Mesendoderm (in vitro differentiated cells): ENCODE results near the gene CCDC182.
A peak's percentile ranks its signal among the peaks of the same experiment; 100 is the strongest.

Experiments used
- DNase-seq: peaks from one replicate; pipeline ENCODE4 v3.0.0; 2013
- H2AK5ac ChIP-seq: 2 replicates; pipeline ENCODE4 v1.6.1; 2013; ENCODE audit warnings: low read length, inconsistent platforms
- H2BK120ac ChIP-seq: 2 replicates; pipeline ENCODE4 v1.6.1; 2013; ENCODE audit warnings: low read depth, mild to moderate bottlenecking, low read length, moderate library complexity, mixed read lengths
- H2BK15ac ChIP-seq: replicated peaks from 2 replicates; pipeline ENCODE4 v1.6.1; 2013; ENCODE audit warnings: low read depth, mild to moderate bottlenecking, moderate library complexity
- H2BK5ac ChIP-seq: 2 replicates; pipeline ENCODE4 v1.6.1; 2013; ENCODE audit warnings: low read length, inconsistent platforms
- H3K18ac ChIP-seq: 2 replicates; pipeline ENCODE4 v1.6.1; 2013; ENCODE audit warnings: mild to moderate bottlenecking, low read length, mixed read lengths
- H3K23ac ChIP-seq: one replicate; pipeline ENCODE4 v1.6.1; 2013; ENCODE audit warnings: low read length
- H3K27ac ChIP-seq: 2 replicates; pipeline ENCODE4 v1.5.1; 2013; ENCODE audit warnings: low read depth, mild to moderate bottlenecking, inconsistent platforms, low read length, moderate library complexity
- H3K27me3 ChIP-seq: 2 replicates; pipeline ENCODE4 v1.6.1; 2013; ENCODE audit warnings: low read length, control low read depth, mild to moderate bottlenecking, inconsistent platforms; ENCODE audit not compliant: insufficient read depth, poor library complexity
- H3K36me3 ChIP-seq: 2 replicates; pipeline ENCODE4 v1.6.1; 2013; ENCODE audit warnings: low read length, inconsistent platforms; ENCODE audit not compliant: control insufficient read depth, insufficient read depth
- H3K4ac ChIP-seq: one replicate; pipeline ENCODE4 v1.6.1; 2013; ENCODE audit warnings: low read depth, mild to moderate bottlenecking, low read length, moderate library complexity
- H3K4me1 ChIP-seq: 2 replicates; pipeline ENCODE4 v1.6.1; 2013; ENCODE audit warnings: low read depth, low read length, inconsistent platforms; ENCODE audit not compliant: control insufficient read depth
- H3K4me2 ChIP-seq: 2 replicates; pipeline ENCODE4 v1.6.1; 2013; ENCODE audit warnings: low read length
- H3K4me3 ChIP-seq: 2 replicates; pipeline ENCODE4 v1.5.1; 2013; ENCODE audit warnings: mild to moderate bottlenecking, low read length
- H3K56ac ChIP-seq: one replicate; pipeline ENCODE4 v1.6.1; 2013; ENCODE audit warnings: low read length
- H3K79me1 ChIP-seq: 2 replicates; pipeline ENCODE4 v1.6.1; 2013; ENCODE audit warnings: low read length, inconsistent platforms
- H3K79me2 ChIP-seq: 2 replicates; pipeline ENCODE4 v1.6.1; 2013; ENCODE audit warnings: mild to moderate bottlenecking, low read length; ENCODE audit not compliant: control insufficient read depth, insufficient read depth
- H3K9ac ChIP-seq: 2 replicates; pipeline ENCODE4 v1.6.1; 2013; ENCODE audit warnings: low read length, inconsistent platforms
- H4K5ac ChIP-seq: one replicate; pipeline ENCODE4 v1.6.1; 2013; ENCODE audit warnings: low read length
- H4K8ac ChIP-seq: one replicate; pipeline ENCODE4 v1.6.1; 2013; ENCODE audit warnings: low read depth, mild to moderate bottlenecking, control low read depth, low read length, moderate library complexity
- WGBS: extraction: QIAGEN DNeasy Blood & Tissue Kit; methylation state at CpG from one replicate; pipeline ENCODE4 v1.1.7; 2013; ENCODE audit warnings: low lambda C conversion rate, missing lambda C conversion rate; ENCODE audit not compliant: insufficient coverage; ENCODE audit errors: extremely low coverage; 5-methylcytosine and 5-hydroxymethylcytosine counted together

CCDC182 gene

GRCh38 chr17:57756951-57757350 lies 11.9 kb upstream of the CCDC182 start:
- no peak overlapping the region for H2BK15ac ChIP-seq
- H3K9ac ChIP-seq = no peak overlapping the region
- H3K36me3 ChIP-seq = no peaks in the 10 kb centered on the region
- no peak overlapping the region for H2AK5ac ChIP-seq
- DNase-seq = peak; percentile 84
- H3K4me1 ChIP-seq = peaks cover 14% of the 10 kb centered on the region
- no peak overlapping the region for H3K4me3 ChIP-seq
- H3K23ac ChIP-seq = no peak overlapping the region
- H3K79me2 ChIP-seq = no peaks in the 10 kb centered on the region
- H3K27me3 ChIP-seq = no peaks in the 10 kb centered on the region
- no peak overlapping the region for H3K27ac ChIP-seq
- no peak overlapping the region for H3K4ac ChIP-seq
- H3K4me2 ChIP-seq = no peak overlapping the region
- H3K79me1 ChIP-seq = no peaks in the 10 kb centered on the region
- no CpG with 5 or more reads among the region's 7 CpGs for WGBS
- H2BK120ac ChIP-seq = no peak overlapping the region
- no peak overlapping the region for H4K8ac ChIP-seq
- H4K5ac ChIP-seq = no peak overlapping the region
- no peak overlapping the region for H3K56ac ChIP-seq
- H3K18ac ChIP-seq = no peak overlapping the region
- H2BK5ac ChIP-seq = no peak overlapping the region

- H2BK120ac ChIP-seq = no peak overlapping the region
- H3K79me1 ChIP-seq = no peaks in the 10 kb centered on the region
- no peak overlapping the region for H3K18ac ChIP-seq
- H3K79me2 ChIP-seq = no peaks in the 10 kb centered on the region
- no peak overlapping the region for H2AK5ac ChIP-seq
- H2BK5ac ChIP-seq = peak overlapping the region; percentile 71
- no peak overlapping the region for H4K8ac ChIP-seq
- no CpG with 5 or more reads among the region's 6 CpGs for WGBS
- no peak overlapping the region for H3K23ac ChIP-seq
- DNase-seq = peak; percentile 17
- peak overlapping the region; percentile 64 for H3K27ac ChIP-seq
- no peaks in the 10 kb centered on the region for H3K27me3 ChIP-seq
- H3K36me3 ChIP-seq = no peaks in the 10 kb centered on the region
- no peak overlapping the region for H4K5ac ChIP-seq
- H3K4me1 ChIP-seq = peaks cover 17% of the 10 kb centered on the region
- H3K4me2 ChIP-seq = no peak overlapping the region
- H3K4ac ChIP-seq = no peak overlapping the region
- peak overlapping the region; percentile 58 for H3K56ac ChIP-seq
- H2BK15ac ChIP-seq = no peak overlapping the region
- H3K9ac ChIP-seq = no peak overlapping the region
- H3K4me3 ChIP-seq = no peak overlapping the region
Measured at GRCh38 chr17:57755480-57756070, 10.5 kb upstream of the CCDC182 start.

- no peaks in the 10 kb centered on the region for H3K27me3 ChIP-seq
- no peak overlapping the region for H4K8ac ChIP-seq
- H3K4ac ChIP-seq = peak overlapping the region; percentile 92
- peak overlapping the region; percentile 64 for H2BK120ac ChIP-seq
- peak overlapping the region; percentile 93 for H2BK5ac ChIP-seq
- peak overlapping the region; percentile 72 for H3K27ac ChIP-seq
- no peak overlapping the region for H3K4me3 ChIP-seq
- H3K79me1 ChIP-seq = no peaks in the 10 kb centered on the region
- WGBS = no CpG with 5 or more reads among the region's 8 CpGs
- H3K79me2 ChIP-seq = no peaks in the 10 kb centered on the region
- no peak overlapping the region for H3K4me2 ChIP-seq
- peak overlapping the region; percentile 6 for H2AK5ac ChIP-seq
- peak overlapping the region; percentile 95 for H3K18ac ChIP-seq
- peaks cover 23% of the 10 kb centered on the region for H3K4me1 ChIP-seq
- H3K23ac ChIP-seq = no peak overlapping the region
- H2BK15ac ChIP-seq = no peak overlapping the region
- H3K56ac ChIP-seq = peak overlapping the region; percentile 72
- H4K5ac ChIP-seq = no peak overlapping the region
- H3K36me3 ChIP-seq = no peaks in the 10 kb centered on the region
- DNase-seq = peak; percentile 87
- peak overlapping the region; percentile 0 for H3K9ac ChIP-seq
Measured at GRCh38 chr17:57752031-57752905, 7.2 kb upstream of the CCDC182 start.

GRCh38 chr17:57751348-57751971 lies 6.4 kb upstream of the CCDC182 start:
- H3K23ac ChIP-seq = no peak overlapping the region
- peak overlapping the region; percentile 72 for H3K27ac ChIP-seq
- no peaks in the 10 kb centered on the region for H3K79me2 ChIP-seq
- H3K79me1 ChIP-seq = no peaks in the 10 kb centered on the region
- no peak overlapping the region for H2BK15ac ChIP-seq
- H3K4me3 ChIP-seq = no peak overlapping the region
- H4K8ac ChIP-seq = peak overlapping the region; percentile 58
- H2BK120ac ChIP-seq = peak overlapping the region; percentile 99
- no peaks in the 10 kb centered on the region for H3K36me3 ChIP-seq
- H2BK5ac ChIP-seq = peak overlapping the region; percentile 70
- H3K4ac ChIP-seq = peak overlapping the region; percentile 40
- WGBS = no CpG with 5 or more reads among the region's 8 CpGs
- peak overlapping the region; percentile 6 for H2AK5ac ChIP-seq
- peak overlapping the region; percentile 0 for H3K9ac ChIP-seq
- H3K18ac ChIP-seq = peak overlapping the region; percentile 95
- H3K4me1 ChIP-seq = peaks cover 23% of the 10 kb centered on the region
- no peak overlapping the region for H4K5ac ChIP-seq
- DNase-seq = no peak
- H3K4me2 ChIP-seq = no peak overlapping the region
- H3K27me3 ChIP-seq = no peaks in the 10 kb centered on the region
- peak overlapping the region; percentile 66 for H3K56ac ChIP-seq

GRCh38 chr17:57750895-57751294 lies 5.8 kb upstream of the CCDC182 start:
- H3K18ac ChIP-seq = peak overlapping the region; percentile 5
- no peak overlapping the region for H3K23ac ChIP-seq
- peak overlapping the region; percentile 40 for H3K4ac ChIP-seq
- peaks cover 19% of the 10 kb centered on the region for H3K4me1 ChIP-seq
- H4K5ac ChIP-seq = no peak overlapping the region
- peak overlapping the region; percentile 50 for H3K27ac ChIP-seq
- peak; percentile 14 for DNase-seq
- no peaks in the 10 kb centered on the region for H3K79me2 ChIP-seq
- H3K4me2 ChIP-seq = no peak overlapping the region
- H3K56ac ChIP-seq = peak overlapping the region; percentile 66
- H3K79me1 ChIP-seq = no peaks in the 10 kb centered on the region
- H4K8ac ChIP-seq = no peak overlapping the region
- no peaks in the 10 kb centered on the region for H3K27me3 ChIP-seq
- WGBS = no CpG with 5 or more reads among the region's 8 CpGs
- no peaks in the 10 kb centered on the region for H3K36me3 ChIP-seq
- peak overlapping the region; percentile 76 for H2BK5ac ChIP-seq
- peak overlapping the region; percentile 1 for H2BK120ac ChIP-seq
- peak overlapping the region; percentile 7 for H3K9ac ChIP-seq
- H3K4me3 ChIP-seq = no peak overlapping the region
- peak overlapping the region; percentile 52 for H2AK5ac ChIP-seq
- no peak overlapping the region for H2BK15ac ChIP-seq
